KMS-11 (cell line): ENCODE results near the gene ARID4B.

Experiments used
- H2AFZ ChIP-seq: fragments of 200-600 bp; sonication (generic); 2 replicates; pipeline ENCODE4 v1.6.1; 2016; ENCODE audit warnings: antibody characterized with exemption, mixed run types, low read depth
- H3K27ac ChIP-seq: fragments of 200-600 bp; sonication (generic); 2 replicates; pipeline ENCODE4 v1.6.1; 2016; ENCODE audit warnings: mild to moderate bottlenecking, mixed run types
- H3K27me3 ChIP-seq: fragments of 200-600 bp; sonication (generic); 2 replicates; pipeline ENCODE4 v1.6.1; 2017; ENCODE audit warnings: mild to moderate bottlenecking, low read depth, mixed run types, moderate library complexity; ENCODE audit not compliant: insufficient read depth
- H3K36me3 ChIP-seq: fragments of 200-600 bp; sonication (generic); 2 replicates; pipeline ENCODE4 v1.6.1; 2017; ENCODE audit warnings: mild to moderate bottlenecking, mixed run types; ENCODE audit not compliant: insufficient read depth
- H3K4me1 ChIP-seq: fragments of 200-600 bp; sonication (generic); 2 replicates; pipeline ENCODE4 v1.6.1; 2016; ENCODE audit warnings: mild to moderate bottlenecking, low read depth, mixed run types; ENCODE audit not compliant: poor library complexity, severe bottlenecking
- H3K4me2 ChIP-seq: fragments of 200-600 bp; sonication (generic); 2 replicates; pipeline ENCODE4 v1.7.0; 2016; ENCODE audit warnings: mild to moderate bottlenecking, mixed run types
- H3K4me3 ChIP-seq: fragments of 200-600 bp; sonication (generic); IDR thresholded peaks from 2 replicates; pipeline ENCODE4 v1.6.1; 2017; ENCODE audit warnings: low read depth, low read length, mixed read lengths; ENCODE audit not compliant: insufficient read depth
- H3K79me2 ChIP-seq: fragments of 200-600 bp; sonication (generic); 2 replicates; pipeline ENCODE4 v1.6.1; 2016; ENCODE audit warnings: low read depth, mixed run types; ENCODE audit not compliant: insufficient read depth
- H3K9ac ChIP-seq: fragments of 200-600 bp; sonication (generic); 2 replicates; pipeline ENCODE4 v1.6.1; 2016; ENCODE audit warnings: mild to moderate bottlenecking, mixed run types
- H4K20me1 ChIP-seq: fragments of 200-600 bp; sonication (generic); 2 replicates; pipeline ENCODE4 v1.6.1; 2016; ENCODE audit warnings: mild to moderate bottlenecking, mixed run types; ENCODE audit not compliant: insufficient read depth
- CTCF ChIP-seq: fragments of 200-600 bp; sonication (generic); conservative IDR thresholded peaks from 2 replicates; pipeline ENCODE4 v1.6.1; 2017; ENCODE audit warnings: low read depth, mild to moderate bottlenecking, antibody characterized with exemption, low read length, moderate library complexity, mixed read lengths

ARID4B gene

GRCh38 chr1:235357485-235358373, 29.8 kb upstream of the ARID4B start:
- Histone ChIP-seq H3K4me2 (no peak overlapping the region), H3K27me3 (no peaks in the 10 kb centered on the region), H3K36me3 (no peaks in the 10 kb centered on the region), H3K4me1 (no peaks in the 10 kb centered on the region), H3K79me2 (no peaks in the 10 kb centered on the region), H4K20me1 (no peaks in the 10 kb centered on the region), H3K27ac (no peak overlapping the region), H3K4me3 (no peak overlapping the region), H3K9ac (no peak overlapping the region), H2AFZ (no peak overlapping the region)
- TF ChIP-seq CTCF, result no peak

GRCh38 chr1:235351898-235352297, 23.9 kb upstream of the ARID4B start:
- H3K79me2 ChIP-seq, result no peaks in the 10 kb centered on the region
- no peak overlapping the region for H2AFZ ChIP-seq
- TF ChIP-seq CTCF, result no peak
- H4K20me1 ChIP-seq, result no peaks in the 10 kb centered on the region
- no peaks in the 10 kb centered on the region for H3K27me3 ChIP-seq
- H3K36me3 ChIP-seq, result no peaks in the 10 kb centered on the region
- H3K9ac ChIP-seq, result no peak overlapping the region
- H3K4me3 ChIP-seq, result no peak overlapping the region
- H3K27ac ChIP-seq, result no peak overlapping the region
- H3K4me1 ChIP-seq, result no peaks in the 10 kb centered on the region
- no peak overlapping the region for H3K4me2 ChIP-seq

GRCh38 chr1:235351441-235351840, 23.5 kb upstream of the ARID4B start:
- no peak overlapping the region for H3K27ac ChIP-seq
- H3K4me1 ChIP-seq, result no peaks in the 10 kb centered on the region
- TF ChIP-seq CTCF, result no peak
- no peak overlapping the region for H2AFZ ChIP-seq
- H3K36me3 ChIP-seq, result no peaks in the 10 kb centered on the region
- no peaks in the 10 kb centered on the region for H3K27me3 ChIP-seq
- H3K9ac ChIP-seq, result no peak overlapping the region
- H4K20me1 ChIP-seq, result no peaks in the 10 kb centered on the region
- no peak overlapping the region for H3K4me3 ChIP-seq
- no peak overlapping the region for H3K4me2 ChIP-seq
- H3K79me2 ChIP-seq, result no peaks in the 10 kb centered on the region

GRCh38 chr1:235343726-235344125, 15.7 kb upstream of the ARID4B start:
- H3K27ac ChIP-seq, result no peak overlapping the region
- H3K4me1 ChIP-seq, result no peaks in the 10 kb centered on the region
- H3K79me2 ChIP-seq, result no peaks in the 10 kb centered on the region
- no peak overlapping the region for H3K4me3 ChIP-seq
- H3K27me3 ChIP-seq, result no peaks in the 10 kb centered on the region
- no peaks in the 10 kb centered on the region for H4K20me1 ChIP-seq
- H3K36me3 ChIP-seq, result no peaks in the 10 kb centered on the region
- no peak overlapping the region for H3K9ac ChIP-seq
- no peak overlapping the region for H3K4me2 ChIP-seq
- TF ChIP-seq CTCF, result no peak
- H2AFZ ChIP-seq, result no peak overlapping the region
